ENCODE measurements around the gene KRTAP10-10. TPM values are rescaled to one million over a fixed set of nuclear protein-coding genes. Genes with fewer than 3 reads are reported as not detected.

The KRTAP10-10 gene
- total RNA-seq, 1 experiment from 2014 or later, result not detected

DNA sequence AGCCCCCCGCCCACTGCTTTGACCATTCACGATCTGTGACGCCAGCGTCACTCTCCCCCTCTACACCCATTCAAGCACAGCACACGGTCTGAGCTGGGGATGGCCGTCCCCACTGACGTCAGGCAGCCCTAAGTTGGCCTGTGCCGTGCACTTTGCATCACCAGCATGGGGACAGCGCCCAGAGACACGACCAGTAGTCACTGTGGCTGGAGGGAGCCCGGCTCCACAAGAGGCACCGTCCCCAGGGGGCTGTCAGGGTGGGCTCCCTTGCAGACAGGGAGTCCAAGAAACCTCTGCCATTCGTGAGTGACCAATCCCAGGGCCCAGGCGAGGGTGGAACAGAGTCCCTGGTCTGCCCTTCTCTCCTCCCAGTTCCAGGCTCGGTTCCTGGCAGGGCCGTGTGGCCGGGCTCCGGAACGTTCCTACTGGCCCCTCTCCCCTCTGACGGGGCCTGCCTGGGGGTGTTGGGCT lies 23.0 kb upstream of the KRTAP10-10 start:
- Mint-ChIP-seq H3K36me3 (ENCODE audit: insufficient read depth, unreplicated experiment) (no peaks in the 10 kb centered on the region), H3K4me1 (ENCODE audit: low read depth, unreplicated experiment) (no peaks in the 10 kb centered on the region), H3K9me3 (ENCODE audit: unreplicated experiment) (peaks cover 39% of the 10 kb centered on the region), H3K27ac (ENCODE audit: unreplicated experiment) (no peak overlapping the region), H3K27me3 (ENCODE audit: insufficient read depth, unreplicated experiment) (peaks cover 6% of the 10 kb centered on the region), H3K4me3 (ENCODE audit: unreplicated experiment) (no peak overlapping the region)
- TF ChIP-seq, protein P1, sequence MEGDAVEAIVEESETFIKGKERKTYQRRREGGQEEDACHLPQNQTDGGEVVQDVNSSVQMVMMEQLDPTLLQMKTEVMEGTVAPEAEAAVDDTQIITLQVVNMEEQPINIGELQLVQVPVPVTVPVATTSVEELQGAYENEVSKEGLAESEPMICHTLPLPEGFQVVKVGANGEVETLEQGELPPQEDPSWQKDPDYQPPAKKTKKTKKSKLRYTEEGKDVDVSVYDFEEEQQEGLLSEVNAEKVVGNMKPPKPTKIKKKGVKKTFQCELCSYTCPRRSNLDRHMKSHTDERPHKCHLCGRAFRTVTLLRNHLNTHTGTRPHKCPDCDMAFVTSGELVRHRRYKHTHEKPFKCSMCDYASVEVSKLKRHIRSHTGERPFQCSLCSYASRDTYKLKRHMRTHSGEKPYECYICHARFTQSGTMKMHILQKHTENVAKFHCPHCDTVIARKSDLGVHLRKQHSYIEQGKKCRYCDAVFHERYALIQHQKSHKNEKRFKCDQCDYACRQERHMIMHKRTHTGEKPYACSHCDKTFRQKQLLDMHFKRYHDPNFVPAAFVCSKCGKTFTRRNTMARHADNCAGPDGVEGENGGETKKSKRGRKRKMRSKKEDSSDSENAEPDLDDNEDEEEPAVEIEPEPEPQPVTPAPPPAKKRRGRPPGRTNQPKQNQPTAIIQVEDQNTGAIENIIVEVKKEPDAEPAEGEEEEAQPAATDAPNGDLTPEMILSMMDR (IDR thresholded peaks at IDR 0.05; ENCODE audit: insufficient read depth in 1 of 2, low read depth in 1 of 2, low read length in 1 of 2, severe bottlenecking in 1 of 2, unreplicated experiment in 1 of 2), result no peak
- H3K4me3 ChIP-seq (ENCODE audit: low read depth, low read length), result no peak overlapping the region
- no peak for DNase-seq
- no peaks in the 10 kb centered on the region for H3K36me3 ChIP-seq (ENCODE audit: control insufficient read depth, insufficient read depth, low read length)
- BruUV-seq (replicated peaks), result no TSS peak
- ChIA-PET CTCF (no interaction called here), POLR2A (no interaction called here)
- intact Hi-C loops (cut with micrococcal nuclease; ENCODE audit: unreplicated experiment), result no loop called here
- H3K9me3 ChIP-seq, result 0 out of 2 replicates have a peak, but pooled peaks cover 5% of the 10 kb centered on the region
- no peaks in the 10 kb centered on the region for H3K27me3 ChIP-seq (replicated peaks; ENCODE audit: control insufficient read depth, insufficient read depth, low read length)
- no peaks in the 10 kb centered on the region for H3K4me1 ChIP-seq

DNA sequence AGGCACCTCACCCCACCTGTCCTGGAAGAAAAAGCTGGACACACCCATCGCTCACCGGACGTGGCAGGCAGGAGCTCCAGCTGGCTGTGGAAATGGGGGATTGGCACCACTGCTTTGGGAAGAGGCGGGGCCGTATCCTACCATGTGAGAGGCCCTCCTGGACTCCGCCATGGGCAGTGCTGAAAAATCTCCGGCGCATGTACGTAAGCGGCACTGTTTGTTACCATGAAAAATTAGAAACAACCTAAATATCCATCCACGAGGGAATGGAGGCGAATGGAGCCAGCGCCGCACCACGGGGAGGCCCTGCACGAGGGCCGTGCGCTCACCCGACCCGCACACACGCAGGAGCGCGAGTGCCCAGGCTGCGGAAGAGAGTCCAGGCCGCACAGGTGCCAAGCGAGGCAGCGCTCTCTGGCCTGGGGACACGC lies 22.2 kb upstream of the KRTAP10-10 start:
- Mint-ChIP-seq H3K4me1 (ENCODE audit: low read depth, unreplicated experiment) (no peaks in the 10 kb centered on the region), H3K27me3 (ENCODE audit: insufficient read depth, unreplicated experiment) (peaks cover 6% of the 10 kb centered on the region), H3K9me3 (ENCODE audit: unreplicated experiment) (peaks cover 39% of the 10 kb centered on the region), H3K27ac (ENCODE audit: unreplicated experiment) (no peak overlapping the region), H3K4me3 (ENCODE audit: unreplicated experiment) (no peak overlapping the region), H3K36me3 (ENCODE audit: insufficient read depth, unreplicated experiment) (no peaks in the 10 kb centered on the region)
- CTCF ChIA-PET, result interaction anchor here (0.7 kb wide), 1 partner anchor 271 kb away, joined by 4 read pairs; no protein-coding TSS in a partner anchor
- intact Hi-C loops (cut with micrococcal nuclease; ENCODE audit: unreplicated experiment), result no loop called here
- no peak for DNase-seq
- POLR2A ChIA-PET, result no interaction called here
- no peaks in the 10 kb centered on the region for H3K27me3 ChIP-seq (replicated peaks; ENCODE audit: control insufficient read depth, insufficient read depth, low read length)
- TF ChIP-seq, protein P1 (IDR thresholded peaks at IDR 0.05; ENCODE audit: insufficient read depth in 1 of 2, low read depth in 1 of 2, low read length in 1 of 2, severe bottlenecking in 1 of 2, unreplicated experiment in 1 of 2), result no peak
- H3K36me3 ChIP-seq (ENCODE audit: control insufficient read depth, insufficient read depth, low read length), result no peaks in the 10 kb centered on the region
- H3K4me1 ChIP-seq, result no peaks in the 10 kb centered on the region
- no TSS peak for BruUV-seq (replicated peaks)
- H3K9me3 ChIP-seq, result 0 out of 2 replicates have a peak, but pooled peaks cover 11% of the 10 kb centered on the region
- no peak overlapping the region for H3K4me3 ChIP-seq (ENCODE audit: low read depth, low read length)

DNA sequence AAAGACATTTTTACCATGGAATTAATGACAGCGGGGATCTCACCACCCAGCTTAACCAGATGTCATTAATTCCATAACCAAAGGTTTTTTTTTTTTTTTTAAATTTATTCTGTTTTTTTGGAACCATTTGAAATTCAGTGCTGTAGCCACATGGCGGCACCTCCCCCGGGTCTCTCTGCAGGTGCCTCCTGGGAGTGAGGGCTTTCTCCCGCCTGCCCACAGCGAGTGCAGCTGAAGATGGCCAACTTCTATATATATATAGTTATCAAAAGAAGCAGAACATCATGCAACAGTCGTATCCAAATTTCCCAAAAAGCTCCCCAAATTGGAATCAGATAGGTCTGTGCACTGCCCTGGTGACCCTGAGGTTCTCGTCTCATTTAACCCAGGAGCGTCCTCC lies 21.7 kb upstream of the KRTAP10-10 start:
- peaks cover 40% of the 10 kb centered on the region for H3K9me3 Mint-ChIP-seq (ENCODE audit: unreplicated experiment)
- H3K27me3 ChIP-seq (replicated peaks; ENCODE audit: control insufficient read depth, insufficient read depth, low read length), result no peaks in the 10 kb centered on the region
- H3K9me3 ChIP-seq, result peaks cover 13% of the 10 kb centered on the region; the same call in 1 of the 2 replicates
- peaks cover 6% of the 10 kb centered on the region for H3K27me3 Mint-ChIP-seq (ENCODE audit: insufficient read depth, unreplicated experiment)
- no peaks in the 10 kb centered on the region for H3K4me1 ChIP-seq
- H3K36me3 Mint-ChIP-seq (ENCODE audit: insufficient read depth, unreplicated experiment), result no peaks in the 10 kb centered on the region
- intact Hi-C loops (cut with micrococcal nuclease; ENCODE audit: unreplicated experiment), result no loop called here
- CTCF ChIA-PET, result interaction anchor here (0.7 kb wide), 1 partner anchor 271 kb away, joined by 4 read pairs; no protein-coding TSS in a partner anchor
- no TSS peak for BruUV-seq (replicated peaks)
- no peak overlapping the region for H3K4me3 ChIP-seq (ENCODE audit: low read depth, low read length)
- no peaks in the 10 kb centered on the region for H3K36me3 ChIP-seq (ENCODE audit: control insufficient read depth, insufficient read depth, low read length)
- H3K27ac Mint-ChIP-seq (ENCODE audit: unreplicated experiment), result no peak overlapping the region
- DNase-seq, result no peak
- H3K4me1 Mint-ChIP-seq (ENCODE audit: low read depth, unreplicated experiment), result no peaks in the 10 kb centered on the region
- no peak overlapping the region for H3K4me3 Mint-ChIP-seq (ENCODE audit: unreplicated experiment)
- TF ChIP-seq, protein P1 (IDR thresholded peaks at IDR 0.05; ENCODE audit: insufficient read depth in 1 of 2, low read depth in 1 of 2, low read length in 1 of 2, severe bottlenecking in 1 of 2, unreplicated experiment in 1 of 2), result no peak
- POLR2A ChIA-PET, result no interaction called here
